Memory B cell (primary cell): Measurements from ENCODE around the gene FAM171A1.
"Not testable (repeated sequence)": the region's sequence is repeated elsewhere in the genome, so short reads cannot be mapped to it uniquely, and the experiment has no call there.

ENCODE experiments used
- ATAC-seq: fragments of 150-1000 bp; cut with Tn5 transposase; 2 replicates; pipeline ENCODE4 v1.10.0; 2021; ENCODE audit warnings: low read depth, mild to moderate bottlenecking, moderate library complexity
- DNase-seq, 2 donors: peaks; one replicate each; pipeline ENCODE4 v3.0.0; 2022; ENCODE audit warnings: low spot score in 2 of 2
- H3K27ac Mint-ChIP-seq: one replicate; pipeline ENCODE4 v1.8.0; 2022; ENCODE audit warnings: mild to moderate bottlenecking, moderate library complexity, mixed read lengths
- H3K27me3 Mint-ChIP-seq: one replicate; pipeline ENCODE4 v1.8.0; 2022; ENCODE audit warnings: mixed read lengths
- H3K36me3 Mint-ChIP-seq: one replicate; pipeline ENCODE4 v1.8.0; 2022; ENCODE audit warnings: mild to moderate bottlenecking, mixed read lengths
- H3K4me1 Mint-ChIP-seq: one replicate; pipeline ENCODE4 v1.8.0; 2022; ENCODE audit warnings: mixed read lengths
- H3K4me3 Mint-ChIP-seq: one replicate; pipeline ENCODE4 v1.8.0; 2022; ENCODE audit warnings: mild to moderate bottlenecking, moderate library complexity, mixed read lengths
- H3K9me3 Mint-ChIP-seq: one replicate; pipeline ENCODE4 v1.8.0; 2022; ENCODE audit warnings: mixed read lengths

FAM171A1 gene

DNA sequence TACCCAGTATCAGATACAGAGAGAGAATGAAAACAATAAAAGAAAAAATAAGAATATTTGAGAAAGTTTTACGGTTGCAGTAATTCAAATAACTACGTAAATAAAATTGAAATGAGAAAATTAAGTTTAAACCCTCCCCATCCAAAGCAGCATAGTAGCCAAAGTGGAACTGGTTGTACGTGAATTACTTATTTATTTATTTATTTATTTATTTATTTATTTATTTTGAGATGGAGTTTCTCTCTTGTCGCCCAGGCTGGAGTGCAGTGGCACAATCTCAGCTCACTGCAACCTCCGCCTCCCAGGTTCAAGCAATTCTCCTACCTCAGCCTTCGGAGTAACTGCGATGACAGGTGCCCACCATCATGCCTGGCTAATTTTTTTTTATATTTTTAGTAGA is 17.1 kb upstream of the FAM171A1 start:
- not testable (repeated sequence) for ATAC-seq, H3K36me3 Mint-ChIP-seq, DNase-seq, H3K4me1 Mint-ChIP-seq, H3K9me3 Mint-ChIP-seq, H3K4me3 Mint-ChIP-seq, H3K27ac Mint-ChIP-seq
- peaks cover 13% of the 10 kb centered on the region for H3K27me3 Mint-ChIP-seq

GRCh38 chr10:15387021-15387420 is 15.9 kb upstream of the FAM171A1 start:
- no peaks in the 10 kb centered on the region for H3K9me3 Mint-ChIP-seq
- no peaks in the 10 kb centered on the region for H3K4me1 Mint-ChIP-seq
- no peak overlapping the region for H3K27ac Mint-ChIP-seq
- DNase-seq (no peak), ATAC-seq (no peak)
- H3K27me3 Mint-ChIP-seq, result peaks cover 17% of the 10 kb centered on the region
- no peaks in the 10 kb centered on the region for H3K36me3 Mint-ChIP-seq
- no peak overlapping the region for H3K4me3 Mint-ChIP-seq

- Mint-ChIP-seq H3K9me3 (no peaks in the 10 kb centered on the region), H3K27ac (no peak overlapping the region), H3K4me3 (no peak overlapping the region), H3K27me3 (peaks cover 21% of the 10 kb centered on the region), H3K36me3 (no peaks in the 10 kb centered on the region), H3K4me1 (no peaks in the 10 kb centered on the region)
- no peak for DNase-seq
- no peak for ATAC-seq
These were observed 14.7 kb upstream of the FAM171A1 start for GRCh38 chr10:15385552-15386455.

DNA sequence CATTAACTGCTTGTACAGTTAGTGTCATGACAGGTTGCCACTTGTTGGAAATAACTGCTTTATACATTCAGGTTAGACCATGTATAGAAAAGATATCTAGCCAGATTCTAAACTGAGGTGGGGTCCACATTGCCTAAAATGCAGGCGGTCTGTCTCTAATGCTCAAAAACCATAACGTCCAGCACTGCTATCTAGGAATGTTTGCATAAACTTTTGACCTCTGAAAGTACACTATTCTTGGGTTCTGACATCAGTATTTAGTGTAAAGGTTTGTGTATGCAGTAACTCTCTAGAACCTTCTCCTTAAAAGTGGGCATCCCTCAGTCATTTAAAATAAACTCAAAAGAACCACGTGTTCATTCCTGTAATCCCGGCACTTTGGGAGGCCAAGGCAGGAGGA is 10.3 kb upstream of the FAM171A1 start:
- Mint-ChIP-seq H3K4me3 (no peak overlapping the region), H3K4me1 (no peaks in the 10 kb centered on the region), H3K9me3 (peaks cover 1% of the 10 kb centered on the region), H3K27me3 (peaks cover 21% of the 10 kb centered on the region), H3K36me3 (no peaks in the 10 kb centered on the region), H3K27ac (no peak overlapping the region)
- DNase-seq, result no peak
- ATAC-seq, result no peak

GRCh38 chr10:15379078-15379477 is 8.0 kb upstream of the FAM171A1 start:
- peaks cover 13% of the 10 kb centered on the region for H3K27me3 Mint-ChIP-seq
- H3K27ac Mint-ChIP-seq, result no peak overlapping the region
- no peak overlapping the region for H3K4me3 Mint-ChIP-seq
- DNase-seq, result no peak
- H3K36me3 Mint-ChIP-seq, result no peaks in the 10 kb centered on the region
- no peaks in the 10 kb centered on the region for H3K4me1 Mint-ChIP-seq
- H3K9me3 Mint-ChIP-seq, result peaks cover 1% of the 10 kb centered on the region
- ATAC-seq, result no peak

GRCh38 chr10:15378569-15378968 is 7.5 kb upstream of the FAM171A1 start:
- H3K27ac Mint-ChIP-seq, result no peak overlapping the region
- H3K36me3 Mint-ChIP-seq, result no peaks in the 10 kb centered on the region
- peaks cover 2% of the 10 kb centered on the region for H3K4me1 Mint-ChIP-seq
- H3K27me3 Mint-ChIP-seq, result peaks cover 17% of the 10 kb centered on the region
- peaks cover 1% of the 10 kb centered on the region for H3K9me3 Mint-ChIP-seq
- DNase-seq, result no peak
- H3K4me3 Mint-ChIP-seq, result no peak overlapping the region
- no peak for ATAC-seq

DNA sequence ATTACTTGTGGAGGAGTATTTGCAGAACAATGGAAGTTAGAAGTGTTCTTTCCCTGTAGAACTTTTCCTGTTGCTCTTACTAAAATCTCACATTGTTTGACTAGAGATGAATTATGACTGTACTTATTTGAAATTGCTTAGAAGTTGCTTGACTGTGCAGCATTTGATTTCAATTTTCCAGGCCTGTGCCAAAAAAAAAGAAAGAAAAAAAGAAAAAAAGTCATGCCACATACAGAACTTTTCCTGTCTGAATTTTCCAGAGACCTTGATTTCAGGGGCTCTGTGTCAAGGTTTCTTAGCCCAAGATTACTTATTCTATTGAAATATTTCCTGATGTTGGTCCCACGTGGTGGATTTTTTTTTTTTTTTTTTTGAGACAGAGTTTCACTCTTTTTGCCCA is 3.5 kb upstream of the FAM171A1 start:
- H3K9me3 Mint-ChIP-seq, result no peaks in the 10 kb centered on the region
- ATAC-seq (no peak), DNase-seq (no peak)
- peaks cover 17% of the 10 kb centered on the region for H3K27me3 Mint-ChIP-seq
- no peak overlapping the region for H3K4me3 Mint-ChIP-seq
- H3K27ac Mint-ChIP-seq, result no peak overlapping the region
- no peaks in the 10 kb centered on the region for H3K36me3 Mint-ChIP-seq
- peaks cover 10% of the 10 kb centered on the region for H3K4me1 Mint-ChIP-seq

- no peak for DNase-seq
- Mint-ChIP-seq H3K4me1 (peaks cover 10% of the 10 kb centered on the region), H3K9me3 (no peaks in the 10 kb centered on the region), H3K27me3 (peaks cover 19% of the 10 kb centered on the region), H3K36me3 (no peaks in the 10 kb centered on the region), H3K4me3 (no peak overlapping the region), H3K27ac (no peak overlapping the region)
- no peak for ATAC-seq
These were observed 3.1 kb upstream of the FAM171A1 start for GRCh38 chr10:15374156-15374555.

- ATAC-seq (no peak), DNase-seq (no peak)
- Mint-ChIP-seq H3K9me3 (no peaks in the 10 kb centered on the region), H3K27ac (no peak overlapping the region), H3K4me3 (no peak overlapping the region), H3K27me3 (peaks cover 24% of the 10 kb centered on the region), H3K36me3 (no peaks in the 10 kb centered on the region), H3K4me1 (peaks cover 10% of the 10 kb centered on the region)
These were observed 2.1 kb upstream of the FAM171A1 start for GRCh38 chr10:15373199-15373598.

GRCh38 chr10:15370212-15370855 is 755 bp downstream of the FAM171A1 start:
- Mint-ChIP-seq H3K4me1 (peaks cover 10% of the 10 kb centered on the region), H3K27ac (no peak overlapping the region), H3K9me3 (no peaks in the 10 kb centered on the region), H3K27me3 (peaks cover 24% of the 10 kb centered on the region), H3K36me3 (no peaks in the 10 kb centered on the region), H3K4me3 (peak overlapping the region; percentile 60)
- ATAC-seq (peak; percentile 15), DNase-seq (peak in 1 of 2 donors; percentile 11)

DNA sequence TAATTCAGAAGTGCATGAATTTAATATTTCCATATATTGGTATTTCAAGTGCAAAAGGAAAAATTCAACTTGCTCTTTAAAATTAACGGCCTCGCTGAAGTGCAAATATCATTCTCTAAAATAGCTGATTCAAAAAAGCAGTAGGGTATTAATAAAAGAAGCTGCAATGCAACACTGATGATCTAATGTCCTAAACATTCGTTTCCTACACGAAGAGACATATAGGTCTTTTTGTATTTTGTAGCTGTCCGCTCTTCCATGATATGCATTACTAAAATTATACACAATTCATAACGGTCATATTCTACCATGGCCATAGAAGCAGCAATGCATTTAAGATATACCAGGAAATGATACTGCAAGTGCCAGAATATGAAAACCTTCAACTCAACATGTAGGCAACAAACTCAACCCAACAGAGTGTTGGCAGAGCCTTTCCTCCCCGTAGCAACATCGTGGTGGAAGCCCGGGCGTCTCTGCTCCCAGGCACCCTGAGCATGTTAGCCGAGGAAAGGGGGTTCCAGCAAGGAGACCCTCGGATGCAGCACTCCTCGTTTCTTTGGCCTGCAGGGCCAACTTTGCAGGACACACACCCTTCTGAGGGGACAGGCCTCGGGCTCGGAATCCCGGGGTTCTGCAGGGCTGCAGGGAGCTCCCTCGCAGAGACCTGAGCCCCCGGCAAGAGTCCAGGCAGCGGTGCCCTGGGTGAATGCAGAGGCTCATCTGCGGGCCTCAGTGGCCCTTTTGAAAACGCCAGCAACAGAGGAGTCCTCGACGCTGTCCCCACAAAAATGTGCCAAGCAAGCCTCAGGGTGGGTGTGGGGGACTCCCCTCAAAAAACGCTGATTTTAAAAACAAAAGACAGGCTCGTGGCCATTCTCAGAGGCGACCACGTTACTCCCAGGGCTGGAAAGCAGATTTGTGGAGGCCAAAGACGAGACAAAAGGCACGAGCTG is 1.6 kb downstream of the FAM171A1 start:
- Mint-ChIP-seq H3K4me3 (peak overlapping the region; percentile 60), H3K27ac (no peak overlapping the region), H3K4me1 (peaks cover 10% of the 10 kb centered on the region), H3K9me3 (peaks cover 4% of the 10 kb centered on the region), H3K36me3 (no peaks in the 10 kb centered on the region), H3K27me3 (peaks cover 30% of the 10 kb centered on the region)
- ATAC-seq, result no peak
- no peak for DNase-seq

DNA sequence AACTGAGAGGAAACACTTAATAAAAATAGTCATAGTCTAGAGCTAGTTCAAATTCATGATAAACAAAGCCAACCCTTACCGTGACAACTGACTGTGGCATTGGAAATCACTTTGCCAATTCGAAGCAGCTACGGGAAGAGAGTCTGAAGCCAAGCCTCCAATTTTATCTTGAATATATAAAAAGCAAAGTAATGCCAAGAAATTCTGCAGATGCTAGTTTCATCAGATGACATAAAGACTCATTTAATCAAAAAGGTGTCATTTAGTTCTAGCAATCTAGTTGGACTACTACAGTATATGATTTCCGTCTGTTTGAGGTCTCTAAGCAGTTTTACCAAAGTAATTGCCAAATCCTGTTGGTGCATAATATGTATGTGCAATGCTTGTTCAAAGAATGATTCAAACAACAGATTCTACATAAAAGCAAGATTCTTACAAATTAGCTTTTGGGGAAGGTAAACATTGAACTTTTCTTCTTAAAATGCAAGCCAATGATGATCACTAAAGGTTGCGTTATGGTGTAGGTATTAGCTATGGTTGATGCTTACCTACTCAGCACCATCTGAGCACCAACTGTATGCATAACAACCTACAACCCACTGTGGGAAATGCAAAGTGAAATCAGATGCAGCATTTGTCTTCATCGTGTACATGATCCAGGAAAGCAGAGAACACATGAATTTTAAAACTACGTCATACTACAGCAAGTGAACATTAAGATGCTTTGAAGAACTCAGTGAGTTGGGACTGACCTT is 2.8 kb downstream of the FAM171A1 start:
- Mint-ChIP-seq H3K4me3 (no peak overlapping the region), H3K27ac (no peak overlapping the region), H3K4me1 (peaks cover 8% of the 10 kb centered on the region), H3K9me3 (peaks cover 4% of the 10 kb centered on the region), H3K36me3 (no peaks in the 10 kb centered on the region), H3K27me3 (peaks cover 24% of the 10 kb centered on the region)
- no peak for DNase-seq
- ATAC-seq, result no peak

GRCh38 chr10:15367296-15368085 is 3.6 kb downstream of the FAM171A1 start:
- peaks cover 5% of the 10 kb centered on the region for H3K4me1 Mint-ChIP-seq
- no peak overlapping the region for H3K27ac Mint-ChIP-seq
- H3K9me3 Mint-ChIP-seq, result peaks cover 4% of the 10 kb centered on the region
- H3K27me3 Mint-ChIP-seq, result peaks cover 23% of the 10 kb centered on the region
- DNase-seq, result no peak
- H3K36me3 Mint-ChIP-seq, result peaks cover 2% of the 10 kb centered on the region
- ATAC-seq, result no peak
- H3K4me3 Mint-ChIP-seq, result no peak overlapping the region
